Stomach (tissue), 9 donors: ENCODE data around the gene RAP1A. TPM values are rescaled to one million over a fixed set of nuclear protein-coding genes. Genes with fewer than 3 reads are reported as not detected.

Source experiments
- DNase-seq, 2 donors: peaks; one replicate each; pipeline versions ENCODE4 v3.0.0 to v3.0.0-alpha.2; 2013 to 2019
- H3K27ac ChIP-seq, 5 donors: fragments of 200-600 bp in 4 of 5; sonication (generic) in 4 of 5; one replicate each; pipeline ENCODE4 v1.5.1; 2013 to 2019; ENCODE audit warnings: mild to moderate bottlenecking in 1 of 5, moderate library complexity in 1 of 5
- H3K27me3 ChIP-seq, 3 donors: fragments of 200-600 bp; sonication (generic); one replicate each; pipeline ENCODE4 v1.5.1; 2017 to 2019; ENCODE audit warnings: mixed run types in 1 of 3
- H3K36me3 ChIP-seq, 4 donors: fragments of 200-600 bp; sonication (generic); 1 replicate in 3 of 4; 2 replicates in 1 of 4; pipeline ENCODE4 v1.5.1; 2016 to 2019
- H3K4me1 ChIP-seq, 4 donors: fragments of 200-600 bp; sonication (generic); one replicate each; pipeline ENCODE4 v1.5.1; 2016 to 2019
- H3K4me3 ChIP-seq, 4 donors: fragments of 200-600 bp; sonication (generic) in 3 of 4; one replicate each; pipeline ENCODE4 v1.5.1; 2016 to 2019; ENCODE audit warnings: mild to moderate bottlenecking in 1 of 4
- H3K9me3 ChIP-seq, 4 donors: fragments of 200-600 bp; sonication (generic); one replicate each; pipeline ENCODE4 v1.5.1; 2016 to 2019
- CTCF ChIP-seq, 7 experiments: fragments of 450-650 bp in 4 of 7; fragments of 200-600 bp in 3 of 7; sonication (generic) in 3 of 7; IDR thresholded peaks; one replicate each; pipeline ENCODE4 v1.5.1; 2016 to 2019; ENCODE audit warnings: antibody characterized with exemption in 7 of 7, control low read depth in 2 of 7, mild to moderate bottlenecking in 1 of 7
- EP300 ChIP-seq: sonication (generic); formaldehyde crosslinking; IDR thresholded peaks from one replicate; pipeline ENCODE4 v1.6.1; 2017; ENCODE audit warnings: antibody characterized with exemption
- POLR2A ChIP-seq, 4 donors: fragments of 450-650 bp; IDR thresholded peaks; one replicate each; pipeline ENCODE4 v1.6.1; 2016; ENCODE audit warnings: antibody characterized with exemption in 4 of 4, control low read depth in 2 of 4, mild to moderate bottlenecking in 1 of 4, moderate library complexity in 1 of 4
- POLR2AphosphoS5 ChIP-seq, 3 donors: sonication (generic); formaldehyde crosslinking; IDR thresholded peaks; one replicate each; pipeline ENCODE4 v1.6.1; 2016; ENCODE audit warnings: antibody characterized with exemption in 3 of 3
- WGBS, 5 donors: extraction: QIAGEN DNeasy Blood & Tissue Kit in 3 of 5; methylation state at CpG; one replicate each; pipeline versions ENCODE4 v1.1.5 to v1.1.7; 2013 to 2018; 5-methylcytosine and 5-hydroxymethylcytosine counted together
- intact Hi-C: fragments of 100-400 bp; cut with DNase I; formaldehyde crosslinking; loops from one replicate; pipeline ENCODE4 v1.15.1; 2023; ENCODE audit warnings: low total_unique reads
- polyA plus RNA-seq, 3 donors: library from polyadenylated mRNA; stranded (reverse); fragments of 200-250 nt; gene quantifications; one replicate each; pipeline ENCODE4 v1.2.3, GENCODE V29; 2013
- total RNA-seq, 5 donors: library from RNA; depleted of rRNA; stranded (reverse); fragments of >200 nt; gene quantifications; one replicate each; pipeline versions ENCODE4 v1.1.0 to v1.2.3, GENCODE V29; 2014 to 2016
- donor health status: healthy with polysubstance abuse.
- donor health status: Bipolar disorder and iron deficiency.
- donor health status: healthy.

Gene RAP1A
- total and polyA plus RNA-seq, 8 donors = 20.9 to 175 (median 85.4) TPM

- no peak for TF ChIP-seq CTCF (IDR thresholded peaks at IDR 0.05)
- no peak for TF ChIP-seq POLR2AphosphoS5 (IDR thresholded peaks at IDR 0.05)
- H3K4me1 ChIP-seq = peaks cover 50 to 81% (median 63%) of the 10 kb centered on the region in 4 donors
- H3K27me3 ChIP-seq = peaks cover 0 to 14% (median 0%) of the 10 kb centered on the region in 3 donors
- peak in 1 of 2 donors; percentile 65 for DNase-seq
- H3K9me3 ChIP-seq = no peaks in the 10 kb centered on the region
- 69 to 79% (median 73%) methylated on average over 4 of the region's 4 CpGs for WGBS, 5 donors
- H3K36me3 ChIP-seq = no peaks in the 10 kb centered on the region
- H3K27ac ChIP-seq = peak overlapping the region in 3 of 5 donors; percentile 83 to 91 (median 90)
- peak overlapping the region in 1 of 4 donors; percentile 64 for H3K4me3 ChIP-seq
- intact Hi-C loops = no loop called here
Observed at GRCh38 chr1:111736548-111737215, 117.1 kb downstream of the RAP1A start.

- WGBS, 5 donors = 46 to 67% (median 62%) methylated on average over 8 of the region's 8 CpGs
- H3K4me1 ChIP-seq = peaks cover 50 to 74% (median 62%) of the 10 kb centered on the region in 4 donors
- peaks cover 0 to 22% (median 0%) of the 10 kb centered on the region in 3 donors for H3K27me3 ChIP-seq
- intact Hi-C loops = no loop called here
- no peak for DNase-seq
- TF ChIP-seq POLR2A (IDR thresholded peaks at IDR 0.05) = no peak
- no peak for TF ChIP-seq CTCF (IDR thresholded peaks at IDR 0.05)
- no peak for TF ChIP-seq EP300
- no peak for TF ChIP-seq POLR2AphosphoS5 (IDR thresholded peaks at IDR 0.05)
- H3K9me3 ChIP-seq = no peaks in the 10 kb centered on the region
- no peaks in the 10 kb centered on the region for H3K36me3 ChIP-seq
- H3K4me3 ChIP-seq = peak overlapping the region; percentile 62 to 65 (median 64)
- H3K27ac ChIP-seq = peak overlapping the region in 4 of 5 donors; percentile 83 to 91 (median 87)
Observed at GRCh38 chr1:111737216-111738132, 117.9 kb downstream of the RAP1A start.

- peaks cover 0 to 23% (median 0%) of the 10 kb centered on the region in 3 donors for H3K27me3 ChIP-seq
- intact Hi-C loops = no loop called here
- H3K4me3 ChIP-seq = peak overlapping the region; percentile 62 to 65 (median 64)
- TF ChIP-seq POLR2AphosphoS5 (IDR thresholded peaks at IDR 0.05) = no peak
- no peak for DNase-seq
- WGBS, 5 donors = 16 to 20% (median 18%) methylated on average over 9 of the region's 9 CpGs
- peaks cover 50 to 68% (median 59%) of the 10 kb centered on the region in 4 donors for H3K4me1 ChIP-seq
- no peaks in the 10 kb centered on the region for H3K36me3 ChIP-seq
- peak overlapping the region; percentile 83 to 91 (median 89) for H3K27ac ChIP-seq
- no peaks in the 10 kb centered on the region for H3K9me3 ChIP-seq
Observed at GRCh38 chr1:111738133-111738435, 118.5 kb downstream of the RAP1A start.

GRCh38 chr1:111738436-111739193, 119.0 kb downstream of the RAP1A start:
- WGBS, 5 donors = 0 to 2% (median 1%) methylated on average over 30 to 61 of the region's 61 CpGs
- H3K9me3 ChIP-seq = no peaks in the 10 kb centered on the region
- no peak for TF ChIP-seq POLR2A (IDR thresholded peaks at IDR 0.05)
- no peak for TF ChIP-seq EP300
- peak in 2 of 3 donors; percentile 18 to 64 for TF ChIP-seq POLR2AphosphoS5 (IDR thresholded peaks at IDR 0.05)
- intact Hi-C loops = no loop called here
- H3K4me3 ChIP-seq = peak overlapping the region; percentile 62 to 65 (median 64)
- DNase-seq = peak; percentile 69 to 91
- H3K27me3 ChIP-seq = peaks cover 0 to 23% (median 0%) of the 10 kb centered on the region in 3 donors
- H3K36me3 ChIP-seq = no peaks in the 10 kb centered on the region
- H3K4me1 ChIP-seq = peaks cover 46 to 63% (median 54%) of the 10 kb centered on the region in 4 donors
- peak overlapping the region; percentile 83 to 91 (median 89) for H3K27ac ChIP-seq
